DMS114 treated with DMSO at 0.1 percent for 48 hours (cell line): Measurements from ENCODE around the gene PIEZO2.
"Not testable (repeated sequence)": the region's sequence is repeated elsewhere in the genome, so short reads cannot be mapped to it uniquely, and the experiment has no call there.

Source experiments
- DNase-seq: peaks from one replicate; lab custom pipeline; 2025; ENCODE audit not compliant: unreplicated experiment; lab: John Stamatoyannopoulos, UW

PIEZO2 gene

DNA sequence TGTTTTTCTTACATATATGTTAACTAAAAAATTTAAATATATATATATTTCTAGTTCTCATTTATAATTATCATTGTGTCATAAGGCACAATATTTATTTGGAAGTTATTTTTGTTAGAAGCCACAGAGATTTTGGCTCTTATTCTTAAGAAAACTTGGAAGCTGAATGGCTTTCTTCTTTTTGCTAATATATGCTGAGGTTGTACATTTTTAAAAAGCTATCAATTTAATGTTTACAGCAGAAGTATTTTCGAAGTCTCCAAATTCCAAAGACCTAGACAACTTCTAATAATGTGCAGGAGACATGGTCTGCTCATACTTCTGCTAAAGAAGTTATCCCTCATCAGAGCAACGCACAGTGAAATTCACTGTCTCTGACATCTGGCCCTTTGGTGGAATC lies 3.7 kb upstream of the PIEZO2 start:
- no peak for DNase-seq

DNA sequence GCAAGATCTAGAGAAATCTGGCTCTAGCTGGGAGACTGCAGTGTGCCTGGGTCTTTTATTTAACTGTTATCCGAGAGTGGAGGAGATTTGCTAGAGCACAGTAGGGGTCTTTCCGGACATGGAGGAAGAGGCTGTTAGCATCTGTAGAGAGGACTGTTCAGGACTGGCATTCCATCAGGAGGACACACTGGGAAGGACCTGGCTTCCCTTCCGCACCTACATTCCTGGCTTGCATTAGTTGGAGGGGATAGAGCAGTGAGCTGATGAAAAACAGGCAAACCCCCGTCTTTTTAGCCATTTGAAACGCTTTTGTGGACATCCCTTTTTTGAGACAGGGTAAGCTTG lies 874 bp upstream of the PIEZO2 start:
- DNase-seq: no peak

DNA sequence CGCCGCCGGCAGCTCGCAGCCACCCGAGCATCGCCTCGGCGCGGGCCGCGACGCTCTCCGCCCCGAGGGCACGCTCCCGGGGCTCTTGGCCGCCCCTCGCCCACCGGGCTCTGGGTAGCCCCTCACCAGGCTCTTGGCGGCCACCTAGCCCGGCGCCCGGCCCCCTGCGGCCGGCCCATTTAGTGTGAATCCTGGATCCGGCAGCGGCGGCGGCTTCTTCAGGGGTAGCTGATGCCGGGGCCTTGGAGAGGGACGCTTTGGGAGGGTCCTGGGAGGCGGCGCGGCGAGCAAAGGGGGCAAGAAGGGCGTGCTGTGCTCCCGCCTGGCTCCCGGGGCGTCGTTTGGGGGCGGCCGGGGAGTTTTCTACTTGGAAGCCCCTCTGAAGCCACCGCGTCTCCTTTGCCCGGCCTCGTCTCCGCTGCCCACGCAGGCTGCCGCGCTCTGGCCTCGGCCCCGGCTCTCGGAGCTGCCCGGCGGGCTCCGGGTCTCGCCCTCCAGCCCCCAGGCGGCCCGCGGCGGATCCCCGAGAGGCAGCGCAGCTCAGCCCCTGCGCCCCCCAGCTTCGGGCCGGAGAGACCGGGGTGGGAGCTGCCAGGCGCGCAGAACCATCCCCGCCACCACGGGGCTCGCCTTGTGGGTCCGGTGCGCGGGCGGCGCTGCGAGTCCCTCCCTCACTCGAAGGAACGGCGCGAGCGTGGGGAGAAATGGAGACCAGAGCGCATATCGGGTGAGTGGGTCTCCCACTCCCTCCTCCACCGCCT lies 509 bp downstream of the PIEZO2 start:
- no peak for DNase-seq

DNA sequence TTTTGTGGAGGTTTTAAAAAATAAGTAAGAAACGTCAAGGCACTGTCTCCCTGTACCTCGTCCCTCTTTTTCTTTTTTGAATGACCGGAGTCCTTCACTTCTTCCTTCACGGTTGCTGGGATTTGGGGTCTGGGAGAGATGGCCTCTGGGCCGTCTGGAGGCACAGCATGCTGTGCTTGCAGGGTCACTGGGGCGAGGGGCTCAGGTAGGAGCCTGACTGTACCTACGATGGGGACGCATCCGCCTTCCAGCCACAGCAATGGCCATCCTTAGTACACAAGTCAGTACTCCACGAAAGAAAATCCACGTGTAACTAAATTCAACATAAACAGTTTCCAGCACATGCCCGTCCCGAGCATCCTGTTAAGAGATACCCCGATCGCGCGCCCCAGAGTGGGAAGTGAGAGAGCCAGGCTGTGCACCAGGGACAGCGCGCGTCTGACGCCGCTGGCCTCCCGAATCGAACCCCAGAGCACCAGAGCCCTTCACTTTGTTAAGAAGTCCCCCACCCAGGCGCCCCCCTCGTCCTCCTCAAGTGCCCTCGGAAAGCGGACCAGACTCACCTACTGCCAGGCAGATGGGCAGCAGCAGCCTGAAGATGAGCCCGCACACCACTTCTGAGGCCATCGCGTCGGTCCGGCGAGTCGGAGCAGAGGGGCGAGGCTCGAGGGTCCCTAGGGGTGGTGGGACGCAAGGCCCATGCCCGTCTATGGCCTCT lies 1.2 kb downstream of the PIEZO2 start:
- DNase-seq: no peak

DNA sequence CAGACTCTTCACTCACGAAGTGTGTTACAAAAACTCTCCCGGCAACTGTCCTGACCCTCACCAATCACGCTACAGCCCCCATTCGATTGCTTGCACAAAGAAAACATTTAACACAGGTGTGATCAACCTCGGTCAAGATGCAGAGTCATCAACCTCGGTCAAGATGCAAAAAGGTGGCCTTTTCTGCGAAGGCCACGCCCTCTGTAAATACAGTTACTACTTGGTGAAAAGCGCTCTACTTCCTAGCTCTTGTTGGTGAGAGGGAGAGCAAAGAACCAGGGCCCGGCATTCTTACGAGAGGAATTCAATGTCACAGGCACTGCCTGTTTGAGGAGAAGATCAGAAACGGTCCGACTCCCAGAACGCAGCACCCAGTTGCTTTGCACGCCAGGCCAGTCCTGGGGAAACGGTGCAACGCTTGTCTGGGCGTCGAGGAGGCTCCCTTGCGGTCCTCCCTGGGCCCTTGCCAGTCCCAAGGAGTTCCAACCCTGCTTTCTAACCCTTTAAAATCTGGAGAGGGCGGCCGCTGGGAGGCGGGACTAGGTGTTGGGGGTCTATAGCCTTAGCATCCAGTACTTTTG lies 1.9 kb downstream of the PIEZO2 start:
- DNase-seq: no peak

DNA sequence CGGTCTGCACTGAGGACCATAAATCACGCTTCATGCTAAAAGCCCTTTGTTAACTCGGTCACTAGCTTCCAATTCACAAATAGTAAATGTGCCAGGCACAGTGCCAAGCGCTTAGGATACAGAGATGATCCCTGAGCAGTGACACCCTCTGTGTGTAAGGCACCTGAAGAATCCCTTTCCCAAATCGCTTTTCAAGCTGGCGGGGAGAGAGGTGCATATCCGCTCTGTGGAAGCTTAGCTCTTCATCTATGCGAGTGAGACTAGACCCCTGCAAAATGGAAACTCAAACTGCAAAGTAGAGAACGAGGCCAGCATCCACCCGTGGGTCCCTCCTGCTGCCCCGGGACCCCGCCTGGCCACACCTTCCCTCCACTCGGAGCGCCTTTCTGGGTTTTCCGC lies 2.4 kb downstream of the PIEZO2 start:
- no peak for DNase-seq

DNA sequence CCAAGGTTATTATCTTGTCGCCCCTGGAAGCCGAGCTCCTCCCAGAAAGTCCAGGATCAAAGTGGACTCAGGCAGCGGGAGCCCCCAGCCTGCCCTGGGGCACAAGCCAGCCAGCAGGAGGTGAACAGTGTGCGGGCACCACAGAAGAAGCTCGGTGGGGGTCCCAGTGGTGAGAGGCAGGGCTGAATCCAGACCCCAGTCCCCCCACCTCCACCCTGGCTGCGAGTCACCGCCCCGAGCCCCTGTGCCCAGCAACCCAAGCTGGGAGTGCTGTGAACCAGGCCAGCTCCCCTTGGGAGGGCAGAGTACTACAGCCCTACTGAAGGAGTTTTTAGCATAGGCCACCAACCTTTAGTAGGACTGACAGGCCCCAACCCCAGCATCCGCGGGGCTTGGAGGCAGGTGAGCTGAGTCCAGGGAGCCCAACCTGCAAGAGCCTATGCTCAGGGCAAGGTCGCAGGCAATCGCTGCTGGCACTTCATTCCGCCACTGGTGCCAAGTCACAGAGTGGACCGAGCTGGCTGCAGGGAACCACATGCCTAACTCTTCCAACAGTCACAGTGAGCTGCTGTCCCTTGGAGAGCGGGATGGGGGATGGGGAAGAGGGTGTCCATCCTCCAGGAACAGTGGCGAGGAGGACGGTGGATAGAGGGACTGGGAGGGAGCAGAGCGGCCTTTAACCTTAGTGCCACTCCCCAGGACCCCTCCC lies 3.0 kb downstream of the PIEZO2 start:
- DNase-seq: no peak

DNA sequence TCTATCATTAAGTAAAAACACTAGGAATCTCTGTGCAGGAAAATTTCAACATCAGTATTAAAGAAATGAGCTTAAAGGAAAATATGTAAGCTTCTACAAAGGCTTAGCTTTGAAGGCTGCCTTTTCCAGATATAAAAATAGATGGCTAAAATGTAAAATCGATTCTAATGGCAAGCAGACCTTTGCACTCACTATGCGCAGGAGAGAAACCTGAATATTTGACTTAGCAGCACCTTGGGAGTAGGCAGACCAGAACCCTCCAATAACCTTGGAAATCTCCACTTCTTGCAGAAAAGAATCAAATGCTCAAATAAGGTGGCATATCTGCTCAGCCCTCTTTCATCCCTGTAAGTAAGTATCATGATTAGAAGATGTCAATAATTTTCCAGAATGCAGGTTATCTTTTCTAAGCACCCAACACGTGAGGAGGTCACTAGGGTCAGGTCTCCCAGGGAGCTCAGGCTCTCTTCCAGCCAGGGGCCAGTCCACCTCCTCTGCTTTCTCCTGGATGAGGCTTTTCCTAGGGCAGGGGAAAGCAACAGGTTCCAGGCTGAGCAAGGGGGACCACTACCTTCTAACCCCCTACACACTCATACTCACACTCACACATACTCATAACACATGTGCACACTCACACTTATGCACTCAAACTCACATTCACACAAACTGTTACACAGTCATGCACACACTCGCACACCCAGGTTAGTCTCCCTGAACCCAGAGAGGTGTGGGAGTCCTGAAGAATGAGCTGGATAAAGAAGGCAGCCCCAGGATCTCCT lies 3.8 kb downstream of the PIEZO2 start:
- DNase-seq: no peak

DNA sequence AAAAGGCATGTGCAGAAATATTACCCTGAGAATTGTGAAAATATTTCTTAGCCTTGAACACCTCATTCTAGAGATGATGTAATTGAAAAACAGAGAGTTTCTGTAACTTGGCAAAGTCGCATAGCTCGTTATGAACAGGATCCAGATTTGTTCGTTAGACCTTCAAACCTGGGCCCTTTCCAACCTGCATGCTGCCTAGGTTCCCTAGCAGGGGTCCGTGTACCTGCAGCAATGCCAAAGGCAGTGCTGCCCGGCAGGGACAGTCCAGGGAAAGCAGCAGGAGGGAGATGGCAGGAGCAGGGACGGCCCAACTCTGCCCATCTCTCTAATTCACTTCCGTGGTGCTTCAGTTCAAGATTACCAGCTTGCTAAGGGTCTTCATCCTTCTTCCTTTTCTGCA lies 12.0 kb downstream of the PIEZO2 start:
- DNase-seq: no peak

DNA sequence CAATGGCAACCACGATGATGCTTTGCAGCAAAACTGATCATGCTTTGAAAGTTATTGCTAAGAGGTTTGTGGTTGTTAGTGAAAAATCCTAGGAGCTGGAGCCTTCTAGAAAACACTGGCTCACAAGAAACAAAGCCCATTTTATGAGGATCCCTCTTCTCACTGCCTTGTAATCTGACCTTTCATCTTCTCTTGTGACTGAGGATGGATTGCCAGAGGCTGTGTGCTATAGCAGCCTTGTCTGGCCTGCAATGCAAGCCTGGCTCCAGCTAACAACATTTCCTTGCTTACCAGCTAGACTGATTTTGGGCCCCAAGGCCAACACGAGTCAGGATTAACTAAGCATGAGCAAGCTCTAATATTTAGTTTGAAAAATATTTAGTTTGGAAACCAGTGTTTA lies 13.1 kb downstream of the PIEZO2 start:
- no peak for DNase-seq

DNA sequence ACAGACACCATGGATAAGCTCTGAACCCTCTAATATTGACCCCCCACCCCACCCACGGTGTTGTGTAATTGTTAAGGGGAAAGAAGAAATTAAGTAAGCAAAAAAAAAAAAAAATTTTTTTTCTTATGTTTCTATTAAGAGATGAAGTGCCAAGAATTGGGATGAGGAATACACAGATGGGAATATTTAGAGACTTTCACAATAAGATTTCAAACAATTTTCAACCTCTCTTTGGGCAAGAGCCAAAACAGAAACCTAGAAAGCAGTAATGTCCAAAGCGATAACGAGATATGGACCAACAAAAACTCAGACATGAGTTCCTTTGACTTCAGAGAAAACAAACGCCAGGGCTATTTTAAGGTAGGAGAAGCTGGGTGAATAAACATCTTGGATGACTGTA lies 14.4 kb downstream of the PIEZO2 start:
- DNase-seq: no peak

DNA sequence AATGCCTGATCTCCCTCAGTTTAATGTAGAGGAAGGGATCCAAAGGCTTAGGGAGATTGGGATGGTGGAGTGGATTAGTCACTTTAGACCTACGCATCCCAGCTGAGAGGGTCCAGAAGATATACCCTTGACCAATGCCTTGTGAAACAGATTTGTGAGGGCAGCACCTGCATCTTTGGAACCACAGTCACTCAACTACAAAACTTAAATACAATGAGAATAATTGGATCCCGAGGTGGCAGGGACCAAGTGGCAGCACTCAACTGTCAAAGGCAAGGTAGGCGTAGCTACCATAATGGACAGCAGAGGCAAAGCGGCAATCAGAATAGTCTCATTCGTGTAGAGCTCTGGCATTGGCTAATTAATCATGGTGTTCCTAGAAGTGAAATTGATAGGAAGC lies 20.3 kb downstream of the PIEZO2 start:
- not testable (repeated sequence) for DNase-seq

DNA sequence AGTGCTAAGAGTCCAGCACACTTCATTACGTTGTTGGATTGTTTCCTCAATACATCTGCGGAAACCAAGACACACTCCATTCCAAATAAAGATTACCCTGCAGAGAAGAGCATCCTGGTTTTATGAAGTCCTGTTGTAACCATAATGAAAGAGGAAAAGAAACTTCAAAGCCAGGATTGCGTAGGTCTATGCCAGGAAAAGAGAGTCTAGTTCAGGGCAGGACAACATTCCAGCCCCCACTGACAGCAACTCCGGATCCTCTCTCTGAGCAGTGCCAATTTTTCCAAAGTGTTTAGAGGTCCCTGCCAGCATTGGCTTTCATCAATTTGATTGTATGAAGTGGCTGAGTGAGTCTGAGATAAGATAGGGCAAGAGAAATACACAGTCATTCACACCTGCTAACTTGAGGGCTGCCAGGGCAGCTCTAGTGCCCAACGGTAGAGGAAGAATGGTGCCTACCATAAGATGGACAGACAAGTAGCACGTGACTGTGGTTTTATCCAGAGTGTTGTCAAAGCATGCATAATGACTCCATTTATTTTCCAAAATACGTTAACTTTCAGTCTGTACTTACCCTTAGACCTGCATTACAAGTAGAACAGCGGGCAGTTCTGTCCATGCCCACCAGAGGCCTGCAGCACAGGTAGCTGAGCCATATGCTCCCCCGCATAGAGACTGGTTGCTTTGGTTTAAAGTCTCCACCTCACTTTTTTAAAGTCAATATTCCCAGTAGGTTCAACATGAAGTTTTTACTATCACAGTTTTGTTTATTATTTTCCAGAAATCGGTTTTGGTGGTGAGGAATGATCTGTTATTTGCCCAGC lies 23.7 kb downstream of the PIEZO2 start:
- DNase-seq: no peak

DNA sequence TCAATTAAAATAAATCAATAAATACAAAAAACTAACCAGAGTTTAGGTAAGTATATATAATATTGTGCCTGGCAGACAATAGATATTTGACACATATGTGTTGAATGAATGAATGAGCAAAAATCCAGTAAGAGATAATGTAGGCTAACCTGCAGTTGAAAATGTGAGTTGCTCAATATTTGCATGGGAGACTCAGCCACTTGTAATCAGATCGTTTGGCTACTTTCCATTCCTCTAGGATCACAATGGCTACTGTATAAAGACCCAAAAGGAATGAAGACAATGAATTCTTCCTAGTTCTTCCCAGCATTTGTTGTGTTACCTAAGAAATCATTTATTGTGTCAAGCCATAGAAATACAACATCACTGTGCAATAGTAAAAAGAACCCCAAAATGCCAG lies 25.3 kb downstream of the PIEZO2 start:
- no peak for DNase-seq

DNA sequence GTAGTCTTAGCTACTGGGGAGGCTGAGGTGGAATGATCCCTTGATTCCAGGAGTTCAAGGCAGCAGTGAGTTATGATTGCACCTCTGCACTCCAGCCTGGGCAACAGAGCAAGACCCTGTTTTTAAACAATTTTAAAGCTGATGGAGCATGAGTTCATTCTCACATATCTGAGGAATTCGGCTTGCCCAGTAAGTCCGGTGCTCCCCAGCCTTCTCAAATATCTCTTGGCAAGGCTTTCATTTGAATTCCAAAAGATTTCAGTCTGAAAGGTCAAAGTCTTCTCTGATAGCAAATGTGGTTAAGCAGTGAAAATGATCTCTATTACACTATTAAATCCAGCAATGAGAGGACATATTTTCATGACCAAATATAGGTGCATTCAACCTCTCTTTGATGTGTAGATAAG lies 27.9 kb downstream of the PIEZO2 start:
- no peak for DNase-seq

DNA sequence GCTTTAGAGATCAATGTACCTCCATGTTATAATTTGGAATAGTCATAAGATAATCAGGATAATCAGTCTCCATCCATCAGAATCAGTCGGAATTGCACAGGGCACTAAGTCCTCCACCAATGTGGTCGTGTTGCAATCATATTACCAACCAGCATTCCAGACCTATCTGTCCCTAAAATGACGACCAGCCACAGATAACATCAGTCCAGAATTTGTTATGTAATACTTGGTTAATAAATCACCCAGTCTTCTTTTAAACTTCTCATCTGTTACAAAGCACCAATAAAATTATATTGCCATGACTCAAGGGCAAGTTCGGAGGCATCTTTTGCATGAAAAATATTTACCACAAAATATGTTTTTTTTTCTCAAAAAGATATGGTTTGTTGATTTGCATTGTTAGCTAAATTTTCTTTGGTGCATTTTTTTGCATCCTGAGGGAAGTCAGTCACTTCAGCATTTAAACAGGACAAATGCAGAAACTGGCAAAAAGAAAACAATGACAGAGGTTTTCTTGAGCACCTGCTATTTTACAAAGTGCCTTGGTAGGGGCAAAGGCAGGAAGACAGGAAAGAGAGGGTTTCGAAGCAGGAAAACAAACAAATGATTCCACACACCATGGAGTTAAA lies 29.3 kb downstream of the PIEZO2 start:
- no peak for DNase-seq

DNA sequence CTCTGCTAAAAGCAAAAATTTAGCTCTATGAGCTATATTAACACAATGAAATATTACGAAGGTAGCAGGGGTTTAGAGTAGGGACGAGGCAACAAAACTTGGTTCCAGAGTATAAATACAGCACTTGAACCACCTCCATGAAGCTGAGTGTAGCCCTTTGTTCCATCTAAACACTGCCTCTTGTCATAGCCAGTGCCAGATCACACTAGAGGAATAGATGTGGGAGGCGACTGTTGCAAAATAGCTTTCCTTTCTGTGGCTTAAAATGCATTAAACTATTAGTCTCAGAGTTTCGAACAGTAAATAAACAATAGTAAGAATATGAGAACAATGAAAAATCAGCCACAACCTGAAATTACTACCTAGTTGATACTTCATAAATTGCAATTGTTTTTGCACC lies 29.8 kb downstream of the PIEZO2 start:
- no peak for DNase-seq

DNA sequence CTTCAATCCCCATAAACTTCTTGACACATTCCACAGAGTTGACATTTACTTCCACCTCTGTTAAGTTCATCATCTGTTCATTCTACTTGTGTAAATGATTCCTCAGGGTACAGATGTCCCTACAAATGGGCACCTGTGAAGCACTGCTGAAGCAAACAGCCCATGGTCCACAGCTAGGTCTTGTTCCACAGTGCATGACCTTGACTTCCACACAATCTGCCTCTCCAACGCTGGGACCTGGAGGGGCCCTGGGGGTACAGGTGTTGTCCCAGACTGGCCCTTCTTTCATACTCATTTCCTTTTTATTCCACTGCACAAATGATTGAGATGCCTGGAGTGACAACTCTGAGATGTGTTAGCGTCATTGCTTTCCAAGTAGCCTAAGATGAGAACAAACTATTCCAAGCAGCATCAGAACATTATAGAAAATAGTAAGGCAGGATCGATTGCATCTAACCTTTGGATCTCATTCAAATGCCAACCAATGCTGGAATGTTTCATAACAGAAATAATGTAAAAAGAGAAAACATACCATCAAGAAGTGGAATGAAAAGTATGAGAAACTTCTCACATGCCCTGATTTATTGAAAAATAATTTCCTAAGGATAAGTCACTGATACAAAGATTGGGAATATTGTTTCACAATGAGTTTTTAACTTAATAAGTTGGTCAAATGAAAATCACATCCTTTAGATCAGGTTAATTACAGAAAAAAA lies 31.2 kb downstream of the PIEZO2 start:
- no peak for DNase-seq

DNA sequence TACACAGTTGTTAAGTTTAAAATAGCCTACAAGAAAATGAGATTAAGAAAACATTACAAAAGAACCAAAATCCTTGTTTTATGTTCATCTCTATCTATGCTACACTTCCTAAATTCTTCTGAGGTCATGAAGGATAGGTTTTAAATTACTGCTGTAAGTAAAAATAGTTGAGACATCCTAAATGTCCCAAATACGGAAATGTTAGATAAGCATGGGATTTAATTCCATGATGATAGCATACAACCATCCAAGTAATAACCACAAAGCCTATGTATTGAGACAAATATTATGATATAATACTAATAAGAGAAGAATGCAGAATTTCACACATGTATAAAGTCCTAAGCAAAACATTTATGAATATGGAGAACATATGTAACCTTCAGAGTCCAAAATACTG lies 34.1 kb downstream of the PIEZO2 start:
- no peak for DNase-seq
